ENCODE measurements around the gene PDCD1.

The PDCD1 gene

DNA sequence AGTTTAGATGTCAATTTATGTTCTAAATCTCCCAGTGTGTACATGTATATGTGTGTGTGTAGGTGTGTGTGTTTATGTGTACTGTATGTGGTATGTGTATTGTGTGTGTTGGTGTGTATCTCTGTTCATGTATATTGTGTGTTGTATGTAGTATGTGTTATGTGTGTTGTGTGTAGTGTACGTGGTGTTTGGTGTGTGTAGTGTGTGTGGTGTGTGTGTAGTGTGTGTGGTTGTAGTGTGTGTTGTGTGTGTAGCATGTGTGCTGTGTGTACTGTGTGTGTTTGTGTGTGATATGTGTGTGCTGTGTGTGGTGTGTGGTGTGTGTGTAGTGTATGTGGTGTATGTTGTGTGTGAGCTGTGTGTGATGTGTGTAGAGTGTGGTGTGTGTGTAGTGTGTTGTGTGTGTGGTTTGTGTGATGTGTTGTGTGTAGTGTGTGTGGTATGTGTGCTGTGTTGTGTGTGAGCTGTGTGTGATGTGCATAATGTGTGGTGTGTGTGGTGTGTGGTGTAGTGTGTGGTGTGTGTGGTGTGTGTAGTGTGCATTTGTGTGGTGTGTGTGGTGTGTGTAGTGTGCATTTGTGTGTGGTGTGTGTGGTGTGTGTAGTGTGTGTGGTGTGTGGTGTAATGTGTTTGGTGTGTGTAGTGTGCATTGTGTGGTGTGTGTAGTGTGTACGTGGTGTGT is 5.6 kb upstream of the PDCD1 start:
- DNase-seq = no peak

DNA sequence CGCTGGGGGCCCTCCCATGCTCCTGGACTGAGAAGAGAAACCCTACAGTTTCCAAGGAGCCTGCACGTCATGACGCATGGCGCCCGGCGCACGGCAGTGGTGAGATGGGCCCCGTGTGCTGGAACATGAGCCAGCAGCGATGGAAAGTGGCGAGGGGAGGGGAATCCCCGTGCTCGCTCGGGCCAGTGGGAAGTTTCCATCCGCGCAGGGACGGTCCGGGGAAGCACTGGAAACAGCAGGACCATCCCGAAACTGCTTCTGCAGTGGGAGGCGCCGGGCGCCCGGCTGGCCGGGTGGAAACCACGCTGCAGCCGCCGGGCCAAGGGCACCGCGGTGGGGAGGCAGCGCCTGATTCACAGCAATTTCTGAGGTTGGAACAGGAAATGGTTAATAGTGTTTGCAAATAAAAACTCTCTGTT is 4.9 kb upstream of the PDCD1 start:
- DNase-seq = peak; percentile 75

DNA sequence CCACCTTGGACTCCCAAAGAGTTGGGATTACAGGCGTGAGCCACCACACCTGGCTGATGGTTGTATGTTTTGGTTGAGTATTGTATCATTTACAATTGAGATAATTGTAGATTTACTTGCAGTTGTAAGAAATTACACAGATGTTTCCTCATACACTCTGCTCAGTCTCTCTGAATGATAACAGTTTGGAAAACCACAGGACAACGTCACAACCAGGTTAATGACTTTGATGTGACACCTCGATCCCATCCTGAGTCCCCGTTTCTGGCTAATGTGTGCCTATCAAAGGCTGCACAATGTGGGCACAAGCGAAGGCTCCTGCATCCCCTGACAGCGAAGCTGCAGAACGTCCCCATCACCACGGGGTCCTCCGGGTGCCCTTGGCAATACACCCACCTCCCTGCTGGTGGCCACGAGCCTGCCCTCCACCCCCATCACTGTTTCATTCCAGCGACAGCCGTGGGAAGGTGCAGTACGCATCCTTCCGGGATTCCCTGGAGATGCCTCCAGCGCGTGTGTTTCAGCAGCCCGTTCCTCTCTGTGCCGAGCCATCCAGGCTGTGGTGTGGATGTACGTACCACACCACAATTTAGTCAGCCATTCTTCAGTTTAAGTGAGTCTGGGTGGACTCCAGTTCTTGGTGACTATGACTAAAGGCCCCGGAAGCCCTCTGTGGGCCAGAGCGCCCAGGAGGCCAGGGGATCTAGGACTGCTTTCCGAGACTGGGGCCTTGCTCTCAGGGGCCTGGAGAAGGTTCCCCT is 4.3 kb upstream of the PDCD1 start:
- no peak for DNase-seq

DNA sequence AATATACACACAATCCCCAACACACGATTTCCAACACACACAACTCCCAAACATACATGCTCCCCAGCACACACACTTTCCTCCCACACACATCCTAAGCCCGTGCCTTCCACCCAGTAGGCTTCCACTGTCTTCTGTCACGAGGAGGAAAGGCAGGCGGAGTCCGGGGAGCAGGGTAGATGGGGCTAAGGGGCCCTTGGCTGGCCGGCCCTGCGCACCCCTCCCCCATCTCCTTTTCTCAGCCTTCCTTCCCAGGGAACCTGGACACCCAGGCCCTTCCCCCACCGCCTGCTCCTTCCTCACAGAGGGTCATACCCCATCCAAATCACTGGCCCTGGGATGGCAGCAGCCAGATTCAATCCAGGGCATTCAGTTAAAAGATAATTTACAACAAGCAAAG is 3.4 kb upstream of the PDCD1 start:
- no peak for DNase-seq

DNA sequence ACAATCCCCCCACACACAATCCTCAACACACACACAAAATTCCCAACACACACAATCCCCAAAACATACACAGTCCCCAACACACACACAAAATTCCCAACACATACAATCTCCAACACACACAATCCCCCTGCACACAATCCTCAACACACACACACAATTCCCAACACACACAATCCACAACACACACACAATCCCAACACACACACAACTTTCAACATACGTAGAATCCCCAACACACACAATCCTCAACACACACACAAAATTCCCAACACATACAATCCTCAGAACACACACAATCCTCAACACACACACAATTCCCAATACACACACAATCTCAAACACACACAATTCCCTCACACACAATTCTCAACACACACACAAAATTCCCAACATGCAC is 2.6 kb upstream of the PDCD1 start:
- DNase-seq = no peak

DNA sequence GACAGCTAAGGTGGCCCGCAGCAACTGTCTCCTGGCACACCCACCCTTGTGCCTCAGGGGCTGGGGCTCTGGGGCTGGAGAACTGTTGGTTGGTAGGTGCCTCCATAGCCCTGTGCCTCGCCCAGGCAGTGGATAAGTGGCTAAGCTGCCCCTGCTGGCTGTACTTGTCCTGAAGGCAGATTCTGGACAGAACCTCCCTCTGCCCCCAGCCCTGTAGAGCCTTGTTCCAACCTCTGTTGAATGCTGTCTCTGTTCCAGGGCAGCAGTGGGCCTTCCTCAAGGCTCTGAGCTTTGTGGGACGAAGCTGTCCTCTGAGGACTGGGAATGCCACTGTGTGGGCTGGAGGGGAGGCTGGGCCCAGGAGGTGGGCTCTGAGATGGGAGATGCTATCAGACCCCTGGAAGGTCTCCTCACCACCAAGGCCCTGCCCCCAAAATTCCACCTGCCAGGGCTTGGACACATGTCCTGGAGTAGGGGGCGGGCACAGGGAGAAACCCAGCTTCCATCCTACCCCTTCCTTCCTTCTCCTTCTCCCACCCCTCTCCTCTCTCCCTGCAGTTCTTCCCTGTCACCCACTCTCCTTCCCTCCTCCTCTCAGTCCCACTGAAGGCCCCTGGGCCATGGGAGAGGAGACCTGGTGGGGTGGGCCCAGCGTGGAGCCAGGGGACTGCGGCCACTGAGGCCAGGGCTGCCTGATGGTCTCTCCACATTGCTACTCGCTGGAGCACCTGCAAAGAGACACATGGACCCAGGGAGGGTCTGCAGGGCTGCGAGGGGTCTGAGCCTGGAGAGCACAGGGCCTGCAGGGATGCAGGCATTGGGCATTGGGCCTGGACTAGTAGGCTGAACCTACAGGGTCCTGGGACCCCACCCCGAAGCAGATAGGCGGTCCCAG is 1.7 kb upstream of the PDCD1 start:
- DNase-seq = no peak

DNA sequence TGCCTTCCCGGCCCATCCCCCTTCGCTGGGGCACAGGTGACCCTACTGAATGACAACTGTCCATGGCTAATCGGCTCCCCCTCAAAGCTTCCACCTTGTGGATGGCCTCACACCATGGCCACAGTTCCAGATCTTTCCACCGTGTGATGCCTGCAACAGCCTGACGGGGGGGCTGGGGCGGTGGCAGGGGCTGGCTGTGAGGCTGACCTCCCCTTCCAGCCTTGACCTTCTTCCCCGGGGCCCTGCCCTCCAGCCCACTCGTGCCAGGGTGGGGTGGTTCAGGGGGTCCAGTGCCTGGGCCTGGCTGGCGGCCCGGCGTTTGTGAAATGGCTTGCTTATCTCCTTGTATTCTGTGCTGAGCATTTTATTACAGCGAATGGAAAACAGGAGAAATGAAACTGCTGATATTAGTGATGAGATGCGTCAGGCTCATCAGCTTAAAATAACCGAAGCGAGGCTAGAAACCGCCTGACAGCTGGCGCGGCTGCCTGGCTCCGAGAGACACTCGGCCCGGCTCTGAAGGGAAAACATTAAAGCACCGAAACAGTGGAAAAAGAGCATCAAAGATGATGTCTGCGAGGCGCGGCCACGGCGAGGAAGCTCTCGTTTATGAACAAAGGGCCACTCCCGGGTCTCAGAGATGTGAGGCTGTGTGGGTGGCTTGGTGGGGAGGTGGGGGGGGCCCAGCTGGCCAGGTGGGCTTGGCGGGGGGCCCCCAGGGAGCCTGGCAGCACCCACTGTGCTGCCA is 916 bp upstream of the PDCD1 start:
- DNase-seq = peak; percentile 79

DNA sequence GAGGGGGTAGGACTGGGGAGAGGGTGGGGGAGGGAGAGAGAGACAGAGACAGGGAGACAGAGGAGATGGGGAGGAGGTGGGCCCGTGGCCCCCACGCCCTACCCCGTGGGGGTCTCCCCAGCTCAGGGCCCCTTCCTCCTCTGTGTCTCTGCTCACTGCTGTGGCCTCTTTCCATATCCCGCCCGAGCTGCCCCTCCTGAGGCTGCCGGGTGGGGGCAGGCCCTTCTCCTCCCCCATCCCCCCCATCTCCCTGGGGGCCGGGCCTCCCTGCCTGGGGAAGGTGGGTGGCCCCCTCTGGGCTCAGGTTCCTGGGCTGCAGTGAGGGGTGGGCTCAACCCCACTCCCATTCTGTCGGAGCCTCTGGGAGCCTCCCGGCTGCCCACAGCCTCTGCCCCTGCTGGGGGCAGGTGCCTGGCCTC is 332 bp upstream of the PDCD1 start:
- no peak for DNase-seq

DNA sequence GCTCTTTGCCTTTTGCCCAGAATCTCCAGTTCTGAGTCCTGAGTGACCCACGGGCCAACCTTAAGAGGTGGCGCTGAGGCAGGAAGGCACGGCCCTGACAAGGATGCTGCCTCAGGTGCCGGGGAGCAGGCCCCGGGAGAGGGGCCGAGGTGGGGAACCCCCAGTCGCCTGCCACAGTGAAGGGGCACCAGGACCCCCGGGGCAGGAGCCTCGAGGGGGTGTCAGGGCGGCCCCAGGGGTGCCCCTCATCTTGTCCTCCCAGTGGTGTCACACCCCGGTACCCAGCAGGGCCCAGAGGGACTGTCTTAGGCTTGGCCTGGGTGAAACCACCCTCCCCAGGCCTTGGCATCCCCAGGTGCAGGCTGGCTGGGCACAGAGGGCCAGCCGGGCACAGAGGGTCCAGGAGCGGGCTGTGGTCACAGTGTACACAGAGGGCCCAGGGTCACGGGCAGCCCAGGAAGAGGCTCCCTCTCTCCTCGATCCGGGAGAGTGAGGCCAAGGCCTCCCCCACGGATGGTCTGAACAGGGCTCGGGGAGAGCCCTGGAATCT is 1.0 kb downstream of the PDCD1 start:
- DNase-seq = no peak

DNA sequence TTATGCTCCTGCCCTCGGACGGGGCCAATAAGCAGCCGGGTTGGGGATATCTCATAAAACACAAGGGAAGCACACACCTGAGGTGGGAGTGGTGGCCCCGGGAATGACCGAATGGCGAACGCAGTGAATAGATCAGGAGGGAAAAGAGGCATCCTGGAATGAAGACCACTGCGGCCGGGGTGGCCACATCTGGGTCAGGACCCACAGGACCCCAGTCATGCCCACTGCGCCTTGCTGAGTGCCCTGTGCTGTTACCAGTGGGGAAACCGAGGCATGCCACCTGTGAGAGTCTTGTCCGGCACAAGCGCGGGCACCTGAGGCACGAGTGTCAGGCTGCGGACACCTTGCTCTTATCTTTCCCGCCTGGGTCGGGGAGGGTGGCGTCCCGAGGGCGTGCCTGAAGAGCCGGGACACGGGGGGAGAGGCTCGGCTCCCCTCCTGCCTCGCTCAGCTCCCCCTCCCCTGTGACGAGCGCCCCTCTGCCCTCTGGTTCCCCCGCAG is 1.6 kb downstream of the PDCD1 start:
- DNase-seq = no peak

DNA sequence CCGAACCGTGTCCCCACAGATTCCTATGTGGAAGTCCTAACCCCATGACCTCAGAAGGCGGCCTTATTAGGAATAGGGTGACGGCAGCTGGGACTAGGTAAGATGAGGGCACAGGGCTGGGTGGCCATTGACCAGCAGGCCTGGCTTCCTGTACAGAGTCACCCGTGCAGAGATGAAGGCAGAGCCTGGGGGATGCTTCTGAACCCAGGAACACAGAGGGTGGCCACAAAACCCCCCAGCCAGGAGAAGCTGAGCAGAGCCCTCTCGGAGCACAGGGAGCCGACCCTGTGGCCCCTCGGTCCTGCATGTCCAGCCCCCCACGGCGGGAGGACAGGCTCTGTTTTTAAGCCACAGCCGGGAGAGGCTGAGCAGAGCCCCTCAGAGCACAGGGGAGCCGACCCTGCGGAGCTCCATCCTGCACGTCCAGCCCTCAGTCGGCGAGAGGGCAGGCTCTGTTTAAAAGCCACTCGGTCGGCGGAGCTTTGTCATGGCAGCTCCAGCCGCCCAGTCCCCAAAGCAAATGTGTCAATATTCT is 2.7 kb downstream of the PDCD1 start:
- no peak for DNase-seq

DNA sequence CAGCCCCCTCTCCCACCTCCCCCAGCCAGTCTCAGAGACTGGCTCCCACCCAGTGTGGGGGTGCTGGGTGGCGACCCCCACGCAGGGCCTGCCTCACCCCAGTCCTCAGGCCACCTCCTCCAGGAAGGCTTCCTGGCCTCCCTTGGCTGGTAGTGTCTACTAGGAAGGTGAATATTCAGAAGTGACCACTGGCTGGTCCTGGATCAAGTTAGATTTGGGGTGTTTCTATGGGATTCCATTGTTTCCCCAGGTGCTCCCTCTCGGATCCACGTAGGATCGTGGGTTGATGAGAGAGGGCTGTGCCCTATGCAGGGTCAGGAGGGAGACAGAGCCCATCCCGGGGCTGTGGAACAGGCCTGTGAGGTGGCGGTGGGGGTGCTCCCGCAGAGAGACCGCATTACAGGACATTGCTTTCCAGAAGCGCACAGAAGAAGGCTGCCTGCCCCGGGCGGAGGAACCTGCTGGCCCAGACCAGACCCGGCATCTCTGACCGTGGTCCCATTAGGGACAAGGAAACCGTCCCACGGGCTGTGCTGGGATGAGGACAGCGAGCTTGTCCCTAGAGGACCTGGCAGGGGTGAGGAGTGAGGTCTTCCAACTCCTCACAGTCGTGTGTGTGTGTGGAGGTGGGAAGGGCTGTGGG is 3.3 kb downstream of the PDCD1 start:
- DNase-seq = no peak

DNA sequence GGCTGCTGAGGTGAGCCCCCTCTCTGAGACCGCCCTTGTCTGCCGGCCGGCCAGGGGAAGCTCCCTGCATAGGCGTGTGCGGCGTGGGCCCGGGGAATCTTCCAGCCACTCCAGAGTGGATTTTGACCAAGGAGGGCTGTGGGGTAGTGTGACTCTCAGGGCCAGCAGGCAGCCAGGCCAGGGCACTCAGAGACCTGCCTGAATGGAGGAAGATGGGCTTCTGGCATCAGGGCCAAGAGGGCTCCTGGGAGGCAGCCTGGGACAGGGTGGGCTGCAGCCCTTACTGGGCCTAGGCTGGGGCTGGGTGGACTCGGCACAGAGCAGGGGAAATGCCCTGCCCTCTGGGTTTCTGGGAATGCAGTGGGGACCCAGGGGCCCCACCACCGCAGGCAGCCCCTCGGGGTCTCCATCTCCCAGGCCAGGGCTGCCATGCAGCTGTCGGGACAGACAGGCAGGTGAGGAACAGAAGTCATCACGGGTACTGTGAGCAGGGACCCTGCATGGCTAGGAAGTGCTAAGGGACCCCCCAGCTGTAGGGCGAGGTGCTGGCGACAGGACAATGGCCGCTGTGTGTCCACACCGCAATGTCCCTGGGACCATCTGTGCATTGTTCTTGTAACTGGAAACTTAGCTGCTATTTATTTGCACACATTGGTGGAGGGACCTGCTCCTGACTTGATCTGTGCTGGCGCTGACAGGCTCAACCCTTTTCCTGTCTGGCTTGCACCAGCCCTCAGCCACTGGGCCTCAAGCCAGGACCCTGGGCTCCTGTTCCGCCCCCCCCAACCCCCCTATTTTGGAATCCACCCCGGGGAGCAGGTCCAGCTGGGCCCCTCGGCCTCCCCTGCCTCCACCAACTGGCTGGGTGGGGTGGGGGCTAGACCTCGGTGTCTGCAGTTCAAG is 4.1 kb downstream of the PDCD1 start:
- DNase-seq = no peak

DNA sequence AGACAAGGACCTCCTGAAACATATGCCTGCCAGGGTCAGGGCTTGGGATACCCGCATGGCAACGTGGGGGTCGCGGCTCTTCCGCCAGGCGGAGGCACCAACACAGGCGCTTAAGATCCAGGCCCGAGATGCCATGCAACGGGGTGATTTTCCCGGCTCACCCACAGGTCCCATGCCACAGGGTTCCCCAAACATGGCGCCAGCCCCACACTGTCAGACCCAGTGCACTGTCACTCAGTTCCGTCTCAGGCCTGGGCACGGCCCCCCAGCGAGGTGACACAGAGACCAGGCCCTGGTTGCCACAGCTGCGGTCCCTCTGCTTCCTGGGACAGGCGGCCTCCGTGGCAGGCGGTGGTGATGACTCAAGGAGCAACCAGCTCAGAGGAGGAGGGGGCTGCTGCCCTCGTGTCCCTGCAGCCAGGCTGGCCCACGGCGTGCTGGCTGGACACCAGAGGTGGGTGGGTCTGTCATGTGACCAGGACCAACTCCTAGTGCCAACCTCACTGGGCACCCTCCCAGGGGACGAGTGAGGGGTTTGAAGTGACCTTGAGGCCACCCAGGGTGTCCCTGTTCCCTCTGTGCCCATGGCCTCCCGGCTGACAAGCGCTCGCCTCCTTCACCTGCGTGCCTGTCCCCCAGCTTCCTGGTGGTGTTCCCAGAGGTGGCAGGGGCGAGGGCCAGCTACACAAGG is 4.9 kb downstream of the PDCD1 start:
- DNase-seq = no peak

DNA sequence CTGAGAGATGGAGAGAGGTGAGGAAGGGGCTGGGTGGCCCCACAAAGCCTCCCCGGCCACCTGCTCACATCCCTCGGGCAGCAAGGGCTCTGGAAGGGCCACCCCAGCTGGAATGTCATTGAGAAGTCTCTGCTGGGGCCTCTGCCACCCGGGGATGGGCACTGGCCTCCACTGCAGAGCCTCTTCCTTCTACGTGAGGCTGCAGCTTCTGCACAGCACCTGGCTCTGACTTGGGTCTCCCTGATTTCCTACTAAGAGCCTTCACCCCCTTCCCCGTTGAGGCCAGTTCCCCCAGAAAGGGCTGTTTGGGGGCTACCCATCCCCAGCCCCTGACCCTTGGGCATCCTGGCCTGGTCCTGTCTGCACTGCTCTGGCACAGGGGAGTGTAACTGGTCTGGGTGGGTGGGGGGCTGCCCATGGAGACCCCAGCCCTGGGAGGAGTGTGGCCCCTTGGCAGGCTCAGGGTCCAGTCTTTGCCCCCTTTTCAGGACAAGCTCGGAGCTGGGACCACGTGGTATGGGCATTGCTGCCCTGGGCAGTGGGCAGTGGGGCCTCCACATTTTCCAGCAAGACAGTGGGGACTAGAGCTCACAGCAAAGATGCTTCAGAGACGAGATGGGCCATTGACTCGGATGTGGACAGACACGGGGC is 5.6 kb downstream of the PDCD1 start:
- no peak for DNase-seq

DNA sequence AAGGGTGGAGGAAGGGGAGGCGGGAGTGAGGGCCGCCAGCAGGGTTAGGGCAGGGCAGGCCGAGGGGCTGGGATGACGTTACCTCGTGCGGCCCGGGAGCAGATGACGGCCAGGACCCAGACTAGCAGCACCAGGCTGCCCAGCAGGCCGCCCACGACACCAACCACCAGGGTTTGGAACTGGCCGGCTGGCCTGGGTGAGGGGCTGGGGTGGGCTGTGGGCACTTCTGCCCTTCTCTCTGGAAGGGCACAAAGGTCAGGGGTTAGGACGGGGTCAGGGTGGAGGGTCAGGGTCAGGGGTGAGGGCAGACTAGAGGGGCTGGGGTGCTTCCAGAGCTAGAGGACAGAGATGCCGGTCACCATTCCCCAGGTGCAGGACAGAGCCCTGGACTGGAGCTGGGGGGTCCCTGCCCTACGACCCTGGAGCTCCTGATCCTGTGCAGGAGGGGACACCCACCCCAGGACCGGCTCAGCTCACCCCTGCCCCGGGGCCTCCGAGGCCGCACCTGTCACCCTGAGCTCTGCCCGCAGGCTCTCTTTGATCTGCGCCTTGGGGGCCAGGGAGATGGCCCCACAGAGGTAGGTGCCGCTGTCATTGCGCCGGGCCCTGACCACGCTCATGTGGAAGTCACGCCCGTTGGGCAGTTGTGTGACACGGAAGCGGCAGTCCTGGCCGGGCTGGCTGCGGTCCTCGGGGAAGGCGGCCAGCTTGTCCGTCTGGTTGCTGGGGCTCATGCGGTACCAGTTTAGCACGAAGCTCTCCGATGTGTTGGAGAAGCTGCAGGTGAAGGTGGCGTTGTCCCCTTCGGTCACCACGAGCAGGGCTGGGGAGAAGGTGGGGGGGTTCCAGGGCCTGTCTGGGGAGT is 6.3 kb downstream of the PDCD1 start:
- DNase-seq = no peak

DNA sequence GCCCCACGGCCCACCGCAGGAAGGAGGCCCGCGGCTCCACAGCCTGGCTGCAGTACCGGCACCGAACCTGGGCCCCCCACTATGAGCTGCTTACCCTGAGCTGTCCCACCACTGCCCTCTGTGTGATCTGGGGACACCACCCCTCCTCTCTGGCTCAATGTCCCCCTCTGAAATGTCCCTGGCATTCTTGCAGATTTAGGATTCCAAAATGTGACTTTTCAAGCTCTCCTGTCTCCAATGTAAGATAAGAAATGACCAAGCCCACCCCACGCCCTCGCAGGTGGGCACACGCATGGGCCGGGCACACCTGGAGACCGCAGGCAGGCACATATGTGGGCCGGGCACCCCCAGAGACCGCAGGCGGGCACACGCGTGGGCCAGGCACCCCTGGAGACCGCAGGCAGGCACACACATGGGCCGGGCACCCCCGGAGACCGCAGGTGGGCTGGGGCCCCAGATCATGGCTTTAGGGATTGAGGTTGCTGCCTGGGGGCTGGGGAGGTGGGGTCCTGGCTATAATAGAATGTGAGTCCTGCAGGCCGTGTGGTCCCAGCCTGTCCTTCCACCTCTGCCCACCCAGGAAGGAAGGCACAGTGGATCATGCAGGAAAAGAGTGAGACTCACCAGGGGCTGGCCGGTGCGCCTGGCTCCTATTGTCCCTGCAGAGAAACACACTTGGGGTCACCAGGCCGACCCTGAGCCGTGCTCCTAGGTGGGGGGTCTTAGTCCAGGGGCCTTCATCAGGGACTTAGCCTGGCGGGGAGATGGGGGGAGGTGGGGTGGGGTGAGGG is 7.2 kb downstream of the PDCD1 start:
- no peak for DNase-seq
